Stimulated activated CD4-positive, alpha-beta T cell treated with anti-CD3 and anti-CD28 coated beads, TNF-alpha, amount 100 ng/mL, for 4 hours (primary cell): ENCODE measurements around the gene PEF1.

ENCODE experiments used
- DNase-seq, 3 experiments: peaks; one replicate each; pipeline ENCODE4 v3.0.0-alpha.2; 2020; ENCODE audit warnings: low read depth in 3 of 3

PEF1 gene

DNA sequence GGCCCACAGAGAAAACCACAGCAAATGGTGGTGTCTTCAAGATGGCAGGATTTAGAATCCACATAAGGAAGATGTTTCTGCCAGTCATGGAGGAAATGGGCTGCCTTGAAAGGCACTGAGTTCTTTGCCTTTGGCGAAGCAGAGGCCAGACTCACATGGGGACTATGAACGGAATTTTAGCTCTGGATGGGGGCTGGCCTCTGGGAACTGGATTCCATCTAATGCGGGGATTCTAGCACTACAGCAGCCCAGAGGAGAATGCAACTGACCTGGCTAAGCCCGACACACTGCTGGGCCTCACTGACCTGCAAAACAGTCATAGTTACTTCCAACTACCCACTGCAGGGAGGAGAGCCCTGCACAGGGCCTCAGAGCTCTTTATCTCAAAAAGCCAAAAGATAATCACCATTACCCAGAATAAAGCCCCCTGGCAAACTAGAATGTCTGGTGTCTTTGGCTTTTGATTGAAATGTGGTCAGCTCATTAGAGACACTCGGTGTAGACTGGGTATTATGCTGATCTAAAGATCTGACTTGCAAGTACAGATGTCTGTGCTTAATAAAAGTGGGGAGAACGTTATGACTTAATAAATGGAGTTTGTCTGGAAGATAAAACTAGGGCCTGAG lies 15.6 kb downstream of the PEF1 start:
- no peak for DNase-seq

DNA sequence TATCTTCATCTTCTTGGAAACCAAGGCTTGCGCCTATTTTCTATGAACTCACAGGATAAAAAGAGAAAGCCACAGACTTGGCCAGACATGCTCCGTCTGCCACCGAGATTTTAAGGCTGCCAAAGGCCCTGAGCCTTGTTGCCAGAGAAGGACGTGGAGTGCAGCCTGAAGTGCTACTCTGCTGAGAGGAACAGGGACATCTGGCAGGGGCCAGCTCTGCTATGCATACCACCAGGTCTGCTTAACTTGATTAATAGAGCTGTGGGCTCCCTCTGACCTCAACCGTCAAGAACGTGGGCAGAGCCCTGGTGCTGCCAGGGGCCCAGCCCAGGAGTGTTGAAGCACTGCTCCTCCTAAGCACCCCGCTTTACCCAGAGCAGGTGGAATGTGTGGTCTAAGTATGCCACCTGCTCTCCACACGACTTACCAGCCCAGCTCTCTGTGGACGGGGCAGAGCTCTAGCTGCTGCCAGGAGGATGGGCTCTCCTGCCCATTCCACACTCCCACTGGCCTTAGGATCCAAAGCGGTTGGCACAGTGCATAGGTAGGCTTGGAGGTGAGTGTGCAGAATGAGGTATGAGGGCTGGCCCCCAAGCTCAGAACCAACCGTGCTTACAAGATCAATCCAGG lies 16.6 kb downstream of the PEF1 start:
- DNase-seq, result no peak

DNA sequence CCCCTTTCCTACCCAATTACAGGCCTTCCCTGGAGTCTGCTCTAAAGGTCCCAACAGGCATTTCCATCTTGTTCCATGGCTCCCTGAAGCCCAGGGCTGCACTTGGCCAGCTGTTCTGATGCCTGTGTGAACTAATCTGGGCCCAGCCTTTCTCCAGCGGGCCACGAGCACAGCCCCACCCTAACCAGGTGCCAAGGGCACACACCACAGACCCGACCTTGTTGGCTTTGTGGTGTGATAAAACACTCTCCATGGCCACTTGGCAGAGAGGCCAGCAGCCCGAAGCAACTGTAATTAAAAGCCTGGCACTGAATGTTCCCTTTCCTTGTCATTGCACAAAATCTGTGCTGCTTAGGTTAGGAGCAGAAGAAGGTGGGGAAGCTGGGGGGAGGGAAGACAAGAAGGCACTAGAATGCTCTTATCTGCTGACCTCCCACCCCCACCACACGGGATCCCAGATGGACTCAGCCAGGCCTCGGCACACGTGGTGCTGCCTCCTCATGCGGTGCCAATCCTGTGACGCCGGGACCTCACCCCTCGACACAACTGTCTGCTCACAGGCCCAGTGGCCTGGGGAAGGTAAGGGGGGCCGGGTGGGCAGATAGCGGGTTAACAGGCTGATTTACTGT lies 17.3 kb downstream of the PEF1 start:
- no peak for DNase-seq

DNA sequence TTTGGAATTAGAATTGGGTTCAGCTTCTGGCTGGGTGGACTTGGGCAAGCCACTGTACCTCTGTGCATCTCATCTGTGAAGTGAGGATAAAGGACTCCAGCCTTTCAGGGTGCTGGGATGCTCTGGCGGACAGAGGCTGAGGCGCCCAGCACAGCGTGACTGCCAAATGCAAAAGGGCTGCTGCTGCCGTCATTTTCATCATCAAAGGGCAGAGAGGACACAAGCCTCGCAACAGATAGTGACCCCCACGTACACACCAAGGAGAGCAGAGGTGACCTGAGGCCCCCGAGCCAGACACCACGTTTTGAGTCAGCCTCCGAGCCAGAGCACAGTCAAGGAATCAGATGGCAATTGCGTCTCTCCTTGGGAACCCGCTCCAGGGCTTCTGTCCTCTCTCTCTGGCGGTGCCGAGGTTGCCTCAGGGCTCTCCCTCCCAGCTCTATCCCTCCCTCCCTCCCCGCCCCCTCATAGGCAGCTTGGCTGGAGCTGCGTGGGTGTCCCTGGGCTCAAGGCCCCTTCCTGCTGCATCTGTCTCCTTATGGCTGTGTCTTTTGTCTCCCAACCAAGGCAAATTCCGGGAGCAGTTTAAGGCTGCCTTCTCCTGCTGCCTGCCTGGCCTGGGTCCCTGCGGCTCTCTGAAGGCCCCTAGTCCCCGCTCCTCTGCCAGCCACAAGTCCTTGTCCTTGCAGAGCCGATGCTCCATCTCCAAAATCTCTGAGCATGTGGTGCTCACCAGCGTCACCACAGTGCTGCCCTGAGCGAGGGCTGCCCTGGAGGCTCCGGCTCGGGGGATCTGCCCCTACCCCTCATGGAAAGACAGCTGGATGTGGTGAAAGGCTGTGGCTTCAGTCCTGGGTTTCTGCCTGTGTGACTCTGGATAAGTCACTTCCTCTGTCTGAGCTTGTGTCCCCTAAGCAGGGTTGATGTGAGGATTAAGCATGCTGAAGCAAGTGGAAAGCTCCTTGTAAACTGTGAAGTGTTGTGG lies 18.2 kb downstream of the PEF1 start:
- DNase-seq, result no peak

DNA sequence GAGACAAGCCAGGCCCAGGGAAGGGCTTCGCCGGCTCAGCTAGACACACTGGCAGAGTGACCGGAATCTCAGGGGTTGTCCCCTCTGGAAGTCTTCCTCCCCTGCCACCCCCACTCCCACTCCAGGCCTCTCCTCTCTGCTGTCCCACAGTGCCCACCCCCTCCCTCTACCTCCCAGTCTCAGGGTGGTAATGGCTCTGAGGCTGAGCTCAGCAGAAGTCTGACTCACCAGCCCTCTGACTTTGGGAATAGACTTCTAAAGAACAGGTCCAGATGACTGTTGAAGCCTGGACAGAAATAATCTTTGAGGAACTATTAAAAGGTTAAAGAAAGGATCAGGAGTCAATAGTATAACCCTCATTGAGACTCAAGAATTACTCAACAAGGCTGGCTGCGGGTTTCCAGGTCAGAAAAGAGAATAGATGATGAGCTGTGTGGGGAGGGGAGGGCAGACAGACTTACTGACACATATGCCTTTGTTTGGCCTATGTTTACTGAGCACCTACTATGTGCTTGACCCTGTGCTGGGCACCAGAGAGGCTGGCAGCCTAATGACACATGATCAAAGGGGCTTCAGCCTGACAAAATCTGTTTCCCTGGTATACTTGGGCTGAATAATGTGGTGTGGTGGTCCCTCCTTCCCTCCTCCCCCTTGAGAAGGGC lies 19.0 kb downstream of the PEF1 start:
- no peak for DNase-seq

DNA sequence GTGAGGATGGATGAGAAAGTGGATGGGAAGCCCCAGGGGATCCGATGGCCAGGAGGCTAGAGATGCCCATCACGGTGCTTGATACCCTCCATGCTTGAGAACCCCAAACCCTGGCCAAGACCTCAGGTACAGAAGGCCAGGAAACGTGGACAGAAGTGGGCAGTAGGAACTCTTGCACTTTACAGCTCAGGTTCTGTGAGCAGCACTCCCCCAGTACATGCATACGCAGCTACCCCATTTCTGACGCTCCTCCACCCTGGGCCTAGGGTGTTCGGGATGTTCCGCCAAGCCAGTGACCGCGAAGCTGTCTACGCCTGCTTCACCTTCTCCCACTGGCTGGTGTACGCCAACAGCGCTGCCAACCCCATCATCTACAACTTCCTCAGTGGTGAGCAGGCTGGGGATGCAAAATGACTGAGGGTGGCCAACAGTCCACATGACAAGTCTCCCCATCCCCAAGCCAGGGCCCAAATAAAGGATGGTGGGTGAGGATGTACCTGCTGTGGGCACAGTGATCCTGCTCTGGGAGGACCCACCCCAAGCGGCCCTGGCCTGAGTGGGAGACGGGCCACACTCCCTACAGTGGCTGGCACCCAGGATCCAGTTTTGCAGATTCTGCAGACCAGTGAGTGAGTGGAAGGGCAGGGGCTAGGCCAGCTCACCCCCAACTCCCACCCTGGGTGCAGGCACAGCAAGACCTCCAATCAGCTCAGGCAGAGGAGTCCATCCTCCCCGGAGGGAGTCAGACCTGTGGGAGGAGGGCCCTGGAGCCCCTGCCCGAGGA lies 19.8 kb downstream of the PEF1 start:
- no peak for DNase-seq

DNA sequence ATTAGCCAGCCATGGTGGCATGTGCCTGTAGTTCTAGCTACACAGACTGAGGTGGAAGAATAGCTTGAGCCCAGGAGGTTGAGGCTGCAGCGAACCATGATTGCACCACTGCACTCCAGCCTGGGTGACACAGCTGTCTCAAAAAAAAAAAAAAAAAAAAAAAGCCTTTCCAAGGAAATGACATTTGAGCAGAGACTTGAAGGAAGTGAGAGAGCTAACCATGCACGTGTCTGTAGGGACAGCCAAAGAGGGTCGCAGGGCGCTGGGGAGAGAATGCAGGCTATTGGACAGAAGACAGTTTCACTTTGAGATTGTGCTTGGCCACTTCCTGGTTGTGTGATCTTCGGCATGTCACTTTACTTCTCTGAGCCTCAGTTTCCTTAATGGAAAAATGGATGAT lies 20.4 kb downstream of the PEF1 start:
- DNase-seq, result no peak

DNA sequence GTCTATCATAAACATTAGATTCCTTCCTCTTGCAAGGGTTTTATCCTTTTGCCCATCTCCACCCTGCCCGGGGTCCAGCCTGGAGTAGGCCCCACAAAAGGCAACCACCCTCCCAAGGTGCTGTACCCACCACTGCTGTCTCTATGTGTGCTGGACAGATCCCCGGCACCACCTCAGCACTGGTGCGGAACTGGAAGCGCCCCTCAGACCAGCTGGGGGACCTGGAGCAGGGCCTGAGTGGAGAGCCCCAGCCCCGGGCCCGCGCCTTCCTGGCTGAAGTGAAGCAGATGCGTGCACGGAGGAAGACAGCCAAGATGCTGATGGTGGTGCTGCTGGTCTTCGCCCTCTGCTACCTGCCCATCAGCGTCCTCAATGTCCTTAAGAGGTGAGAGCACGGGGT lies 21.3 kb downstream of the PEF1 start:
- no peak for DNase-seq

DNA sequence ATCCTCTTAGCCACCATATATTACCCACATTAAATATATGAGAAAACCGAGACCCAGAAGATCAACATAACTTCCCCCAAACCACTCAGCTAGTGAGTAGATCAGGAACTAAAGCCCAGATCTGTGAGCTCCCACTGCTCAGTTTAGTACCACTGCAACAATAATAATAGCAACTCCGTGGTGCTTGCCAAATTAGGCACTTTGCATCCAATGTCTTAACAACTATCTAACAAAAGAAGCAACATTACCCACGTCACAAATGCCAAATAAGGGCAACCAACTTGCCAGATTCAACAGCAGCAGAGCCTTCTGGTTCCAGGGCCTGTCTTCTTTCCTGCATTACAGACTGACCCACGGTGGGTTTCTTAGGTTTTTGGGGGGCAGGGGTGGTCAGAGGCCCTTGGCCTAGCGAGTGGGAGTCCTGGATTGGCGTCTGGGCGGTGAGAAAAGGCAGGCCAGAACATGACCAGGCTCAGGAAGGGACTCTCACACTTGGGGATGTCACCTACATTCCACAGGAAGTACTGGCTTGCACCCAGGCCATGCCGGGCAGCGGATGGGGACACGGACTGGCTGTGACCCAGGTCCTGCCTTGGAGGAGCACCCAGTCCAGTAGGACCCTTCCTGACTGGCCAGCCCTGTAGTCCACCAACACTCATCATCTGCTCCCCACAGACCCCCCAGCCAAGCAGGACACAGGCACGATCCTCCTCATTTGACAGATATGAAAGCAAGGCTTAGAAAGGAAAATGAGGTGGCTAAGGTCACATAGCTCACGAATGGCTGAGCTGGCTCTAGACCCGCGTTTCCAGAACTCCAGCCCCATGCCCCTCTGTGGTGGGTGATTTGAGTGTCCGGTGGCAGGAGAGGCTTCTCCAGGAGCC lies 22.6 kb downstream of the PEF1 start:
- no peak for DNase-seq

DNA sequence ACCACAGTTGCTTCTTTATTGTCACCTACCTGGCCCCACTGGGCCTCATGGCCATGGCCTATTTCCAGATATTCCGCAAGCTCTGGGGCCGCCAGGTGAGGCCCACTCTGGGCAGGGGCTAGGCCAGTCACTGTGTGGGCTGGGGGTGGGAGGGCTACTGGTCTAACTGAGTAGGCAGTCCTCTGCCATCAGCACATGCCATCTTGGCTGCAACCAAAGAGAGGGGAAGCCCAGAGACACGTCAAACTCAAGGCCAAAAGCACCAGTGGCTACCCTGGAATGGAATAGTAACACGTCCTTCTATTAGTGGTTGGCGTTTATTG lies 23.2 kb downstream of the PEF1 start:
- DNase-seq, result no peak

DNA sequence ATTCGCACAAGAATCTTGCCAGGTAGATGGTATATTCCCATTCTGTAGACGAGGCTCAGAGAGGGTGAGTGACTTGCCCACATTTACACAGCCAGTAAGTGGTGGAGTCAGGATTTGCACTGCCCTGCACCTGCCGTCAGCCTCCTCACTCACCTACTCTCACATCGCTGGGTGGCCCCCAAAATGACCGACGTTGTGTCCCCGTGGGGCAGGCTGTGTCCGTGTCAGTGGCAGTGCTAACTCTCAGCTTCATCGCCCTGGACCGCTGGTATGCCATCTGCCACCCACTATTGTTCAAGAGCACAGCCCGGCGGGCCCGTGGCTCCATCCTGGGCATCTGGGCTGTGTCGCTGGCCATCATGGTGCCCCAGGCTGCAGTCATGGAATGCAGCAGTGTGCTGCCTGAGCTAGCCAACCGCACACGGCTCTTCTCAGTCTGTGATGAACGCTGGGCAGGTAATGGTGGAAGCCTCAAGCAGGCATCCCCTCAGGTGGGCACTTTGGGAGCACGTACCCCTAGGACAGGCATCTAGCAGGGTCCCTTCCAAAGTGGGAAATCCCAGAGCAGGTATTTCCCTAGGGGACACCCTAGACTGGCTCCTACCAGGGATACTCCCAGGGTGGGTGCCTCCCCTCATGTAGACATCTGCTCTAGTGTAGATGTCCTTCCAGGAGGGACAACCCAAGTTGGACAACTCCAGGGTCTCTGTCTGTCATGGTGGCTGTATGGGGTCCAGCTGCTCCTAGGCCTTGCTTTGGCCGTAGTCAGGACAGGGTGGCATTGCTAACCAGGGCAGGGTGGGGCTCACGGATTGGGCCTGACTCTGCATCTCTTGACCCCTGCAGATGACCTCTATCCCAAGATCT lies 23.8 kb downstream of the PEF1 start:
- no peak for DNase-seq

DNA sequence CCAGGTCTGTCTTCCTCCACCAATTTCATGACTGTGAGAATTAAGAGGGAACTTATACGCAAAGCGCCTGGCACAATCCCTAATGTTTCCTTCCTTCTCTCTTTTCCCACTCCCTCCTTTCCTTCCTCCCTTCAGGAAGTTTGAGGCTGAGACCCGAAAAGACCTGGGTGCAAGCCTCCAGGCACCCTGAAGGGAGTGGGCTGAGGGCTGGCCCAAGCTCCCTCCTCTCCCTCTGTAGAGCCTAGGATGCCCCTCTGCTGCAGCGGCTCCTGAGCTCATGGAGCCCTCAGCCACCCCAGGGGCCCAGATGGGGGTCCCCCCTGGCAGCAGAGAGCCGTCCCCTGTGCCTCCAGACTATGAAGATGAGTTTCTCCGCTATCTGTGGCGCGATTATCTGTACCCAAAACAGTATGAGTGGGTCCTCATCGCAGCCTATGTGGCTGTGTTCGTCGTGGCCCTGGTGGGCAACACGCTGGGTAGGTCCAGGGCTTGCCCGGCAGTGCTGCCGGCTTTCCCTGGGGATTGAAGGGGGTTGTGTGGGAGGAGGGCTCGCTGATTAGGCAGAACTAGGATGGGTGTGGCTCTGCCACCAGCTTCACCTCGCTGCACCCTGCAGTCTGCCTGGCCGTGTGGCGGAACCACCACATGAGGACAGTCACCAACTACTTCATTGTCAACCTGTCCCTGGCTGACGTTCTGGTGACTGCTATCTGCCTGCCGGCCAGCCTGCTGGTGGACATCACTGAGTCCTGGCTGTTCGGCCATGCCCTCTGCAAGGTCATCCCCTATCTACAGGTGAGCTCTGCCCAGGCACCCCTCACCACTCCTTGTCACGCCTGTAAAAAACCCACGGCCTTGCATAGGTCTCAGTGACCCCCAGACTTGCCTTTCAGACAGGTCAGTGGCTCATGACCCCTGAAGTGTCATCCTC lies 25.5 kb downstream of the PEF1 start:
- no peak for DNase-seq

DNA sequence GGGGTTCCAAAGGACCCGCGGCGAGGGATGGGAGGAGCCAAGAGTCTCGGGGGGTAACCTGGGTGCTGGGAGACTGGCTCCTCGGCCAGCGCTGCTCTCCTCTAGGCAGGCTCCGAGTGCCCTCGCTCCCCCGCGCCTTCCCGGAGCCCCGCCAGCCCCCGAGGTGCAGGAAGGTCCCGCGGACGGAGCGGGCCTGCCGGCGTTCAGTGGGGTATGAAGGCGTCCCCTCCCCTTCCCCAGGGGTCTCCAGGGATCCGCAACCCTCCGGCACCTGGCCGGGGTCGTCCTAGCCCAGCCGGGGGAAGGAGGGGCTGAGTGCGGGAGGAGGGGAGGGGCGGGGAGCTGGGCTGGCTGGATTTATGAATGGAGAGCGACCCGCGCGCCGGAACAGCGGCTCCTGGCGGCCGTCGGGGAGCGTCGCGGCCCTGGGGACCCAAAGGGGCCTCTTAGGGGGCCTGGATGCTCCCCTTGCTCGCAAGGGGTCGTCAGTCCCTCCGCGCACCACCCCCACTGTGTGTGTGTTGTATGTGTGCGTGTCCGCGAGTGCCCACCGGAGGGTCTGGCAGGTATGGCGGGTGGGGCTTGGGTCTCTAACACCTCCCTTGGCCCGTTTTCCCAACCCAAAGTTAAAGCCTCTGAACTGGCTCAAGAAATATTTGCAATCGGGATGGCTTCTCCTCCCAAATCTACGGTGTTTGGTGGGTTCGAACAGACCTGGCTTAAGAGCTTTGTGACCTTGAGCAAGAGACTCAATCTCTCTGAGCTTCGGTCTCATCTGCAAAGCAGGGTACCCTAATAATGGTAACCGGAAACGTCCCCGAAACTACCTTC lies 26.5 kb downstream of the PEF1 start:
- DNase-seq, result no peak

DNA sequence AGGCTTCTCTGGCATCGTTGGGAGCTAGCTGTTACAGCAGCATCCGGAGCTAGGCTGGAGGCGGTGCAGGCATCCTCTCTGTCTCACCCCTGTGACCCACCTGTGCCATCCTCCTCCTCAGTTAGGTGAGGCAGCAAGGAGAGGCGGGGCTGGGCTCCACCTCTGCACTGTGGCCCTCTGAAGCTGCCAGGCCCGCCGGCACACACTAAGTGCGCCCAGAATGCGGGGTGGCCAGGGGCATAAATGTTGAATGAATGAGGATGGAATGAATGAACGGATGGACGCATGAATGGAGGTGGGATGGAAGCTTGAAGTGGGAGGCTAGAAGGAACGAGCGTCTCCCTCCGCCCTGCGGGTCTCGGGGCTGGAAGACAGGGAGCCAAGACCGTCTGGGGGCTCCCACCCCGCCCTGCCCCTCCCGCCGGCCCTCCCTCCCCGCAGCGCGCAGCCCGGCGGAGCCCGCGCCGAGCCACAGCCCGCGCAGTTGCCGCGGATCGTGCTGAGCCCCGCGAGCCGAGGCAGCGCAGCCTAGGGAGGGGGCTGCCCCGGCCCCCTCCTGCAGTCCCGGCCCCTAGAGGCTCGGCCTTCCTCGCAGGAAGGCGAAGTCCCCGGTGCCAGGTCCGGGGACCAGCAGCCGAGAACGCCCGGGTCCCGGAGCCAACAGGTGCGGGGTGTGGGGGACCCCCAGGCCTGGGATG lies 27.3 kb downstream of the PEF1 start, which contains the start of gene HCRTR1:
TSS of gene HCRTR1 (plus strand) at position 472 of the 698 bp plus-strand sequence. CDS start 1,504 bp downstream, outside the sequence.
- DNase-seq, result no peak

DNA sequence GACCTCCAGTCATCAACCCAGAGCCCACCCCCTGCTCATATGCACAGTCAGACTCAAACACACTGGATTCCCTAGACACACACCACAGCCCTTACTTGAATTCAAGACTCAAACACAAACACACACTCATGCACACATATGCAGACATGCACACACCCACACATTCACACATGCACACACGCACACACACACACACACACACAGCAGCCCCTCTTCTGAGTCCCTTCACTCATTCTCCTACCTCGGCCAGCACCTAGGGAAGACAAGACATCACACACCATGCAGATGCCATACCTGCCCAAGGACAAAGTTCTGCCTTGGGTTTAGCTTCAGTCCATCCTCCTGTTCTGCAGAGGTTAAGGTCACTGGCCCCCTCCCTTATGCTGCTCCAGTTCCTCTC lies 28.7 kb downstream of the PEF1 start:
- no peak for DNase-seq

DNA sequence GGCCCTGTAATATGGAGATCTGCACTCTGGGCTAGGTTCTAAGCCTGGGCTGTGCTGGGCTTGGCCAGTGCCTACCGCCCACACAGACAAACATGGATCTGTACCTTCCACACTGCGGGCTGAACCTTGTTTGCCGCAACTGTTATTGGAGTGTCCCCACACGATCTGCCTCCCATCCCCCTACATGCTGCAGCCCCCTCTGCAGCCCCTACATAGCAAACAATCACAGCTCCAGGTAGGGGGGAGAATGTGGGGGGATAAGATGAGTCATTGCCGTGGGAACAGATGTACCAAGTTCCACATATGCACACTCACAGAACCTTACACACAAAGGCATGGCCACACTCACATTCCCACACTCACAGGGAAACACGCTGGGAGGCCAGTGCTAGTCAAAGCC lies 29.3 kb downstream of the PEF1 start:
- no peak for DNase-seq
